ENCODE results near the gene ZNF521.

DNA sequence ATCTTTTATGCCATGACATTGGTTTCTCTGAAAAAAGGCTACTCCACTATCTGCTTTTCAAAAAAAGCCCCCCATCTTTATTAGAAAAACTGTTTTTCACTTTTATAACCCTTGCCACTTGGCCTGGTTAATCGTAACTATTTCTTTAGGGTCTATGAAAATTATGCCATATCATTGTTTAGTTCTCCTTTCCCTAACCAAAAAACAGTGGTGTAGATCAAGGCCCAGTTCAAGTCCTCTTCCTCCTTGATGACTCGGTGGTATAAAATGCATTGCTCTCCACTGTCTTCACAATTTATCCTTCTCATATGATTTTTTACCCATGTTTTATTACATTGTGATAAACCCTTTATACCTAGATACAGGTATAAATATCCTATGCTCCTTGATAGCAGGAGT is 205.5 kb downstream of the ZNF521 start:
- no peak for TF ChIP-seq CTCF (conservative IDR thresholded peaks at IDR 0.05; ENCODE audit: low read depth, low read length)
- TF ChIP-seq EZH2 (IDR thresholded peaks at IDR 0.05; ENCODE audit: low read length, unreplicated experiment), result no peak
